Kidney (tissue), 14 donors: ENCODE data around the gene CD209. TPM values are rescaled to one million over a fixed set of nuclear protein-coding genes. Genes with fewer than 3 reads are reported as not detected.

ENCODE experiments used
- DNase-seq, 5 donors: peaks; one replicate each; pipeline ENCODE4 v3.0.0-alpha.2; 2013 to 2020
- FAIRE-seq: peaks from 2 replicates; lab custom pipeline; 2012; peaks lifted over from hg19 to GRCh38; lab: Jason Lieb, UNC
- H3K27ac ChIP-seq, 2 donors: one replicate each; pipeline ENCODE4 v1.7.0; 2013; ENCODE audit warnings: low read depth in 2 of 2, low read length in 2 of 2, inconsistent platforms in 1 of 2
- H3K27me3 ChIP-seq: one replicate; pipeline ENCODE4 v1.7.1; 2013; ENCODE audit warnings: low read length, inconsistent platforms; ENCODE audit not compliant: control insufficient read depth, insufficient read depth
- H3K36me3 ChIP-seq, 3 donors: one replicate each; pipeline versions ENCODE4 v1.7.0 to v1.7.1; 2013; ENCODE audit warnings: low read length in 3 of 3, control low read depth in 1 of 3, inconsistent platforms in 1 of 3; ENCODE audit not compliant: insufficient read depth in 3 of 3, control insufficient read depth in 2 of 3
- H3K4me1 ChIP-seq, 3 donors: one replicate each; pipeline versions ENCODE4 v1.7.0 to v1.7.1; 2013; ENCODE audit warnings: low read length in 3 of 3, inconsistent platforms in 1 of 3, low read depth in 1 of 3; ENCODE audit not compliant: control insufficient read depth in 2 of 3, insufficient read depth in 2 of 3
- H3K4me3 ChIP-seq, 3 donors: one replicate each; pipeline versions ENCODE4 v1.7.0 to v1.8.1; 2013; ENCODE audit warnings: low read length in 3 of 3, control low read depth in 1 of 3, inconsistent platforms in 1 of 3
- H3K9ac ChIP-seq, 3 donors: one replicate each; pipeline versions ENCODE4 v1.7.0 to v1.7.1; 2013; ENCODE audit warnings: low read length in 3 of 3, control low read depth in 1 of 3, inconsistent platforms in 1 of 3
- H3K9me3 ChIP-seq, 3 donors: one replicate each; pipeline versions ENCODE4 v1.7.0 to v1.7.1; 2013; ENCODE audit warnings: low read length in 3 of 3, control low read depth in 1 of 3, inconsistent platforms in 1 of 3; ENCODE audit not compliant: control insufficient read depth in 2 of 3, insufficient read depth in 1 of 3
- CTCF ChIP-seq: IDR thresholded peaks from 3 replicates; pipeline ENCODE4 v1.5.1; 2012; ENCODE audit warnings: mild to moderate bottlenecking, moderate library complexity, borderline replicate concordance; ENCODE audit not compliant: insufficient read depth; ENCODE audit errors: extremely low read depth
- intact Hi-C: fragments of 100-400 bp; cut with DNase I; formaldehyde crosslinking; loops from one replicate; pipeline ENCODE4 v1.11.1; 2022
- polyA plus RNA-seq: library from polyadenylated mRNA; stranded (reverse); fragments of 350-450 nt; fragmentation: Illumina TruSeq; extraction: RNeasy Lipid Tissue Mini Kit (QIAGEN cat#74804); gene quantifications from one replicate; pipeline ENCODE4 v1.2.3, GENCODE V29; 2014; ENCODE audit warnings: low read depth, low replicate concordance; ENCODE audit not compliant: insufficient read depth
- total RNA-seq: library from RNA; stranded (reverse); fragmentation: NEBNext Ultra II Directional; extraction: Animal tissue kit (Norgen Biotek cat#: 25700); gene quantifications from one replicate; pipeline ENCODE4 v1.2.1, GENCODE V29; 2021
- donor health status: control.
- donor health status: control.
- donor health status: control.
- donor health status: control.
- donor health status: control.
- donor health status: DM: yes; HTN: yes; CAD: no.
- donor health status: Normal renal cell carcinoma (clear cell type).

The CD209 gene
- total and polyA plus RNA-seq, 2 donors from 2014 or later = 1.2 to 11.7 TPM

- FAIRE-seq = no peak
- TF ChIP-seq CTCF = no peak
- H3K27ac ChIP-seq = no peak overlapping the region
- intact Hi-C loops = no loop called here
- H3K36me3 ChIP-seq = no peaks in the 10 kb centered on the region
- DNase-seq = no peak
- no peak overlapping the region for H3K4me3 ChIP-seq
- H3K27me3 ChIP-seq = no peaks in the 10 kb centered on the region
- no peaks in the 10 kb centered on the region for H3K4me1 ChIP-seq
- H3K9me3 ChIP-seq = no peaks in the 10 kb centered on the region
- H3K9ac ChIP-seq = no peak overlapping the region
Observed at GRCh38 chr19:7739801-7740681, 7.3 kb downstream of the CD209 start.

- Histone ChIP-seq H3K27me3 (no peaks in the 10 kb centered on the region), H3K36me3 (no peaks in the 10 kb centered on the region)
- TF ChIP-seq CTCF = no peak
Observed at GRCh38 chr19:7739211-7739755, 8.1 kb downstream of the CD209 start.

GRCh38 chr19:7738023-7738422, 9.3 kb downstream of the CD209 start:
- no peaks in the 10 kb centered on the region for H3K36me3 ChIP-seq
- TF ChIP-seq CTCF = no peak
- no peak overlapping the region for H3K27ac ChIP-seq
- FAIRE-seq = no peak
- H3K9ac ChIP-seq = no peak overlapping the region
- no peaks in the 10 kb centered on the region for H3K27me3 ChIP-seq
- no peak overlapping the region for H3K4me3 ChIP-seq
- no peaks in the 10 kb centered on the region for H3K9me3 ChIP-seq
- DNase-seq = no peak
- H3K4me1 ChIP-seq = no peaks in the 10 kb centered on the region
- intact Hi-C loops = no loop called here

More at GRCh38 chr19:7739211-7739755, 8.1 kb downstream of the CD209 start:
- Histone ChIP-seq H3K9me3 (no peaks in the 10 kb centered on the region), H3K27ac (no peak overlapping the region), H3K9ac (no peak overlapping the region), H3K4me1 (no peaks in the 10 kb centered on the region), H3K4me3 (no peak overlapping the region)
- DNase-seq (no peak), FAIRE-seq (no peak)
- intact Hi-C loops = no loop called here
